Measurements from ENCODE around the gene C8G. TPM values are rescaled to one million over a fixed set of nuclear protein-coding genes. Genes with fewer than 3 reads are reported as not detected.

Gene C8G
- total RNA-seq, 6 donors from 2014 or later, result 1.8 to 4.4 (median 2.1) TPM; not detected in 3

DNA sequence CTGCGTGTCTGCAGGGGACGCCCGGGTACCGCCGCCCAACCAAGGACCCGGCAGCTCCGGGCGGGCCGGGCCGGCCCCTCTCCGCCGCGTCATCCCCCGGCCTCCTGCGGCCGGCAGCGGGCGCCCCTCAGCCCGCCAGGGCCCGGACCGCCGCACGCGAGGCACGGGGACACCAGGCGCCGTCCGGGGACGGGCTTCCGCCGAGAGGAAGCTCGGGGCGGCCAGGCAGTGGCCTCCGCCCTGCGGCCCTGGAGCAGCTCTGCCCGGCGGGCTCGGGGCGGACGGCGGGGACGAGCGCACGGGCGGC, 878 bp upstream of the C8G start:
- Histone ChIP-seq H3K27me3 (no peaks in the 10 kb centered on the region), H3K9me3 (no peaks in the 10 kb centered on the region), H3K27ac (peak overlapping the region; percentile 89 to 96 (median 92)), H3K4me3 (peak overlapping the region; percentile 72 to 98 (median 90)), H3K36me3 (peaks cover 18 to 39% (median 39%) of the 10 kb centered on the region in 4 donors), H3K4me1 (peaks cover 25 to 56% (median 31%) of the 10 kb centered on the region in 4 donors)
- no CpG with 5 or more reads among the region's 45 CpGs for WGBS, 2 donors
- TF ChIP-seq, protein P1, sequence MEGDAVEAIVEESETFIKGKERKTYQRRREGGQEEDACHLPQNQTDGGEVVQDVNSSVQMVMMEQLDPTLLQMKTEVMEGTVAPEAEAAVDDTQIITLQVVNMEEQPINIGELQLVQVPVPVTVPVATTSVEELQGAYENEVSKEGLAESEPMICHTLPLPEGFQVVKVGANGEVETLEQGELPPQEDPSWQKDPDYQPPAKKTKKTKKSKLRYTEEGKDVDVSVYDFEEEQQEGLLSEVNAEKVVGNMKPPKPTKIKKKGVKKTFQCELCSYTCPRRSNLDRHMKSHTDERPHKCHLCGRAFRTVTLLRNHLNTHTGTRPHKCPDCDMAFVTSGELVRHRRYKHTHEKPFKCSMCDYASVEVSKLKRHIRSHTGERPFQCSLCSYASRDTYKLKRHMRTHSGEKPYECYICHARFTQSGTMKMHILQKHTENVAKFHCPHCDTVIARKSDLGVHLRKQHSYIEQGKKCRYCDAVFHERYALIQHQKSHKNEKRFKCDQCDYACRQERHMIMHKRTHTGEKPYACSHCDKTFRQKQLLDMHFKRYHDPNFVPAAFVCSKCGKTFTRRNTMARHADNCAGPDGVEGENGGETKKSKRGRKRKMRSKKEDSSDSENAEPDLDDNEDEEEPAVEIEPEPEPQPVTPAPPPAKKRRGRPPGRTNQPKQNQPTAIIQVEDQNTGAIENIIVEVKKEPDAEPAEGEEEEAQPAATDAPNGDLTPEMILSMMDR (IDR thresholded peaks at IDR 0.05), result no peak
- TF ChIP-seq EP300 (IDR thresholded peaks at IDR 0.05) (no peak), POLR2A (IDR thresholded peaks at IDR 0.05) (peak in 1 of 4 donors; percentile 80), POLR2AphosphoS5 (IDR thresholded peaks at IDR 0.05) (no peak)
- no peak for DNase-seq
- ATAC-seq (ENCODE audit: low FRiP score in 2 of 2), result peak in 1 of 2 donors; percentile 65

DNA sequence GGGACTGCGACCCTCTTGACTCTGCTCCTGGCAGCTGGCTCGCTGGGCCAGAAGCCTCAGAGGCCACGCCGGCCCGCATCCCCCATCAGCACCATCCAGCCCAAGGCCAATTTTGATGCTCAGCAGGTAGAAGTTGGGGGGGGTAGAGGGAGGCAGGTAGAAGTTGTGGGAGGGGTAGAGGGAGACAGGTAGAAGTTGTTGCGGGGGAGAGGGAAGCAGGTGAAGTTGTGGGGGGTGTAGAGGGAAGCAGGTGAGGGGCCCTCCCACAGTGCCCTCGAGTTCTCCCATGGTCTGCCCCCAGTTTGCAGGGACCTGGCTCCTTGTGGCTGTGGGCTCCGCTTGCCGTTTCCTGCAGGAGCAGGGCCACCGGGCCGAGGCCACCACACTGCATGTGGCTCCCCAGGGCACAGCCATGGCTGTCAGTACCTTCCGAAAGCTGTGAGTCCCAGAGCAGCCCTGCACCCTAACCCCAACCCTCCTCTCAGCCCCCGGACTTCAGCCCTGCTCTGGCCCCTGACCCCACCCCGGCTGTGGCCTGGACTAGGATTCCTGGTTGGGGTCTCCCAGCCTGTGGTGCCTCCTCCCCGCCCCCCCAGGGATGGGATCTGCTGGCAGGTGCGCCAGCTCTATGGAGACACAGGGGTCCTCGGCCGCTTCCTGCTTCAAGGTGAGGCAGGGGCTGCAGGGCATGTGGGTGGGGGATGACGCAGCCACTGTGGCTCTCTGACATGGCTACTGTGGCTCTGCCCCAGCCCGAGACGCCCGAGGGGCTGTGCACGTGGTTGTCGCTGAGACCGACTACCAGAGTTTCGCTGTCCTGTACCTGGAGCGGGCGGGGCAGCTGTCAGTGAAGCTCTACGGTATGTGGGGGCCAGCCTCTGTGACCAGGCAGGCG, 537 bp downstream of the C8G start:
- Histone ChIP-seq H3K27ac (no peak overlapping the region), H3K4me1 (peaks cover 35 to 68% (median 41%) of the 10 kb centered on the region in 4 donors), H3K36me3 (peaks cover 17 to 25% (median 25%) of the 10 kb centered on the region in 4 donors), H3K27me3 (no peaks in the 10 kb centered on the region), H3K9me3 (no peaks in the 10 kb centered on the region), H3K4me3 (no peak overlapping the region)
- WGBS, 2 donors, result 84 to 89% methylated on average over 17 to 29 of the region's 30 CpGs
- DNase-seq (peak in 1 of 2 donors; percentile 82), ATAC-seq (ENCODE audit: low FRiP score in 2 of 2) (no peak)
- TF ChIP-seq EP300 (IDR thresholded peaks at IDR 0.05) (no peak), POLR2A (IDR thresholded peaks at IDR 0.05) (no peak), POLR2AphosphoS5 (IDR thresholded peaks at IDR 0.05) (no peak)
- TF ChIP-seq, protein P1 (IDR thresholded peaks at IDR 0.05), result no peak

DNA sequence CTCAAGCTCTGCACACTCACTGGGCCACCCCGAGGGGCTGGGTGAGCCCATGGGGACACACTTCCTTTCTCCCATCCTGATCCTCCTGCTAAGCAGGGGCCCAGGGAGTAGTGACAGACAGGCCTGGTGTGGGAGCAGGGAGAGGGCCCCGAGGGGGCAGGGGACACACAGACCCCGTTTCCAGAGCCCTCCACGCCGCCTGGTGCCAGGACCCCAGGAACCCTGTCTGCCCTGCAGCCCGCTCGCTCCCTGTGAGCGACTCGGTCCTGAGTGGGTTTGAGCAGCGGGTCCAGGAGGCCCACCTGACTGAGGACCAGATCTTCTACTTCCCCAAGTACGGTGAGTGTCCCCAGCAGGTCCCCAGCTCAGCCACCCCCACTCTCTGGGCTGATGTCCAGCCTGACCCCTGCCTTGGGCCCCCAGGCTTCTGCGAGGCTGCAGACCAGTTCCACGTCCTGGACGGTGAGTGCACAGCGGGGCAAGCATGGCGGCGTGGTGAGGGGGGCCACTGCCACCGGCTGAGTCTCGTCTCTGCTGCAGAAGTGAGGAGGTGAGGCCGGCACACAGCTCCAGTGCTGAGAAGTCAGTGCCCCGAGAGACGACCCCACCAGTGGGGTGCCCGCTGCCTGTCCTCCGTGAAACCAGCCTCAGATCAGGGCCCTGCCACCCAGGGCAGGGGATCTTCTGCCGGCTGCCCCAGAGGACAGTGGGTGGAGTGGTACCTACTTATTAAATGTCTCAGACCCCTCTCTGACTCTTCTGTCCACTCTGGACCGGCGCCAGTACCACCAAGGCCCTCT, 1.4 kb downstream of the C8G start:
- ATAC-seq (ENCODE audit: low FRiP score in 2 of 2) (no peak), DNase-seq (peak in 1 of 2 donors; percentile 83)
- Histone ChIP-seq H3K4me1 (peaks cover 38 to 72% (median 43%) of the 10 kb centered on the region in 4 donors), H3K9me3 (no peaks in the 10 kb centered on the region), H3K4me3 (no peak overlapping the region), H3K36me3 (peaks cover 8 to 17% (median 16%) of the 10 kb centered on the region in 4 donors), H3K27ac (no peak overlapping the region), H3K27me3 (no peaks in the 10 kb centered on the region)
- WGBS, 2 donors, result 76 to 100% methylated on average over 2 to 24 of the region's 27 CpGs
- TF ChIP-seq POLR2AphosphoS5 (IDR thresholded peaks at IDR 0.05) (no peak), EP300 (IDR thresholded peaks at IDR 0.05) (no peak), POLR2A (IDR thresholded peaks at IDR 0.05) (no peak)
- TF ChIP-seq, protein P1 (IDR thresholded peaks at IDR 0.05), result no peak

DNA sequence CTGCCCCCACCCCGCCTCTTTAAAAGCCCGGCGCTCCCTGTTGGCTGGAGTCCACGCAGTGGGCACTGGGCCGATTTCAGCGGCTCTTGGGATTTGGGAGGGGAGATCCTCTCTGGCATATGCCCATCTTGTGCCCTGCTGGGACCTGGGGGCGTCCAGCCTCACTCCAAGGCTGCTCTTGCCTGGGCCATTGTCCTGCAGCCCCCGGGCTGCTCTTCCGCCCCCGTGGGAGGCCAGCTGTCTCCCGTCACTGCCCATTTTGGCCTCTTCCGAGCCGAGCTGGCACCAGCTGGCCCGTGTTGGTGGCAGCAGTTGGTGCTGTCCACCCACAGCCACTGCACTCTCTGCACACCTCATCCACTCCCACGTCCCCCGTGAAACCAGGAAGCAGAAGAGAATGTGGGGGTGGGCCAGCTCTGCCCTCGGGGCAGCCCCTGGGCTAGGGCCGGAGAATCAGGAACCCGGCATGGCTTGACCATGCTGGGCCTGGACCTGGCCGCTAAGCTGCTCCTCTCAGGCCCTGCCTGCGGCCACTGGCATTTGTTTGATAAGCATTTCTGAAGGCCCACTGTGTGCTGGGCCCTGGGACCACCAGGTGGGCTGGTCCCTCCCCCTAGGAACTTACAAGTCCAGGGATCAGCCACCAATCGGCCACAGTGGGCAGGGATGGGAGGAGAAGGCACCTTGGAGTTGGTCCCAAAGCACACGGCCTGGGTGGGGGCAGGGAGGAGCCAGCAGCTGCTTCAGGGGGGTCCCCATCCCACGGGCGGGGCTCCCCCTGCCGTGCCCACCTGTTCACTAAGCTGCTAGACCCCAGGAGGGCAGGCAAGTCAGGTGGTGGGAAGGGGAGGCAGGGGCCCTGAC, 2.2 kb downstream of the C8G start:
- Histone ChIP-seq H3K36me3 (peaks cover under 1 to 8% (median 8%) of the 10 kb centered on the region in 4 donors), H3K27ac (peak overlapping the region in 3 of 4 donors; percentile 1 to 87 (median 26)), H3K9me3 (no peaks in the 10 kb centered on the region), H3K4me3 (no peak overlapping the region), H3K4me1 (peaks cover 38 to 67% (median 43%) of the 10 kb centered on the region in 4 donors), H3K27me3 (no peaks in the 10 kb centered on the region)
- whole genome bisulfite sequencing, 2 donors, result 65 to 72% methylated on average over 15 to 25 of the region's 26 CpGs
- DNase-seq, result peak in 1 of 2 donors; percentile 77
- ATAC-seq (ENCODE audit: low FRiP score in 2 of 2), result no peak
- TF ChIP-seq EP300 (IDR thresholded peaks at IDR 0.05) (no peak), POLR2AphosphoS5 (IDR thresholded peaks at IDR 0.05) (no peak), POLR2A (IDR thresholded peaks at IDR 0.05) (no peak)
- TF ChIP-seq, protein P1 (IDR thresholded peaks at IDR 0.05), result no peak

Data from upper lobe of left lung (tissue), 6 donors.